Gastroesophageal sphincter (tissue), 3 donors: ENCODE results near the gene ARNT2.

Experiments used
- CTCF ChIP-seq, 4 experiments: fragments of 200-600 bp in 2 of 4; fragments of 450-650 bp in 2 of 4; sonication (generic) in 1 of 4; IDR thresholded peaks; one replicate each; pipeline ENCODE4 v1.5.1; 2017 to 2019; ENCODE audit warnings: antibody characterized with exemption in 4 of 4, mild to moderate bottlenecking in 2 of 4, moderate library complexity in 2 of 4
- EP300 ChIP-seq: sonication (generic); formaldehyde crosslinking; IDR thresholded peaks from one replicate; pipeline ENCODE4 v1.6.1; 2017; ENCODE audit warnings: antibody characterized with exemption, mild to moderate bottlenecking
- POLR2A ChIP-seq, 2 donors: fragments of 450-650 bp; IDR thresholded peaks; one replicate each; pipeline ENCODE4 v1.6.1; 2017; ENCODE audit warnings: antibody characterized with exemption in 2 of 2, mild to moderate bottlenecking in 2 of 2, moderate library complexity in 1 of 2
- POLR2AphosphoS5 ChIP-seq: sonication (generic); formaldehyde crosslinking; IDR thresholded peaks from one replicate; pipeline ENCODE4 v1.6.1; 2017; ENCODE audit warnings: antibody characterized with exemption

- TF ChIP-seq CTCF (IDR thresholded peaks at IDR 0.05) (no peak), POLR2AphosphoS5 (no peak), EP300 (no peak), POLR2A (IDR thresholded peaks at IDR 0.05) (no peak)
These were observed 222.5 kb downstream of the ARNT2 start for GRCh38 chr15:80626643-80627120.
